SK-N-SH (cell line): ENCODE data around the gene NEK10. TPM values are rescaled to one million over a fixed set of nuclear protein-coding genes. Genes with fewer than 3 reads are reported as not detected.

Experiments
- CTCF ChIA-PET: fragments of 300-600, 350-600 bp; formaldehyde crosslinking; extraction: SDS; loops from one replicate; lab custom pipeline; 2021; lab: Yijun Ruan, JAX
- POLR2A ChIA-PET: fragments of 350-600 bp; sonication (Branson Sonifier 250); formaldehyde crosslinking; extraction: SDS; loops from one replicate; lab custom pipeline; 2020; ENCODE audit warnings: antibody characterized with exemption, inconsistent platforms; lab: Yijun Ruan, JAX
- DNase-seq: peaks from one replicate; pipeline ENCODE4 v3.0.0; 2012
- H2AFZ ChIP-seq: fragments of 200-600 bp; sonication (generic); 2 replicates; pipeline ENCODE4 v1.8.1; 2016; ENCODE audit warnings: antibody characterized with exemption, mild to moderate bottlenecking, low read depth
- H3F3A ChIP-seq: fragments of 200-600 bp; sonication (generic); replicated peaks from 2 replicates; pipeline ENCODE3; 2016; ENCODE audit warnings: antibody characterized with exemption, mild to moderate bottlenecking; ENCODE audit not compliant: insufficient read depth
- H3K27ac ChIP-seq, 2 experiments: fragments of 200-500 bp in 1 of 2; fragments of 200-600 bp in 1 of 2; sonication (Bioruptor generic) in 1 of 2; sonication (generic), shearing (Covaris generic) in 1 of 2; 2 replicates each; pipeline versions ENCODE4 v1.5.1 to v1.6.1; 2014 to 2016; ENCODE audit warnings: low read depth in 2 of 2, inconsistent platforms in 1 of 2, low read length in 1 of 2, mild to moderate bottlenecking in 1 of 2, mixed read lengths in 1 of 2
- H3K27me3 ChIP-seq: fragments of 200-600 bp; sonication (generic), shearing (Covaris generic); 2 replicates; pipeline ENCODE4 v1.6.1; 2016; ENCODE audit warnings: mixed run types; ENCODE audit not compliant: insufficient read depth
- H3K36me3 ChIP-seq, 2 experiments: fragments of 200-500 bp in 1 of 2; fragments of 200-600 bp in 1 of 2; sonication (Bioruptor generic) in 1 of 2; sonication (generic) in 1 of 2; replicated peaks in 1 of 2; 2 replicates each; pipeline versions ENCODE3 to v1.5.1; 2014 to 2016; ENCODE audit warnings: low read length in 1 of 2, mild to moderate bottlenecking in 1 of 2; ENCODE audit not compliant: insufficient read depth in 2 of 2, control insufficient read depth in 1 of 2
- H3K4me1 ChIP-seq, 2 experiments: fragments of 200-500 bp in 1 of 2; fragments of 200-600 bp in 1 of 2; sonication (Bioruptor generic) in 1 of 2; sonication (generic), shearing (Covaris generic) in 1 of 2; 2 replicates each; pipeline versions ENCODE4 v1.5.1 to v1.6.1; 2014 to 2016; ENCODE audit warnings: low read depth in 1 of 2, low read length in 1 of 2, mixed run types in 1 of 2; ENCODE audit not compliant: insufficient read depth in 2 of 2, control insufficient read depth in 1 of 2
- H3K4me2 ChIP-seq: fragments of 200-600 bp; sonication (generic), shearing (Covaris generic); 2 replicates; pipeline ENCODE4 v1.6.1; 2017; ENCODE audit warnings: mixed run types
- H3K4me3 ChIP-seq, 2 experiments: fragments of 200-500 bp in 1 of 2; fragments of 200-600 bp in 1 of 2; sonication (Bioruptor generic) in 1 of 2; sonication (generic), shearing (Covaris generic) in 1 of 2; 2 replicates each; pipeline versions ENCODE4 v1.5.1 to v1.8.1; 2014 to 2016; ENCODE audit warnings: low read depth in 2 of 2, inconsistent platforms in 1 of 2, low read length in 1 of 2, mild to moderate bottlenecking in 1 of 2, mixed read lengths in 1 of 2, moderate library complexity in 1 of 2
- H3K79me2 ChIP-seq: fragments of 200-600 bp; sonication (generic); 2 replicates; pipeline ENCODE4 v1.8.1; 2017; ENCODE audit warnings: mild to moderate bottlenecking; ENCODE audit not compliant: insufficient read depth
- H3K9ac ChIP-seq: fragments of 200-600 bp; sonication (generic); 2 replicates; pipeline ENCODE4 v1.6.1; 2017; ENCODE audit warnings: mixed run types
- H3K9me2 ChIP-seq: fragments of 200-600 bp; sonication (generic); 2 replicates; pipeline ENCODE4 v1.6.1; 2017; ENCODE audit warnings: mixed run types
- H3K9me3 ChIP-seq: fragments of 200-600 bp; sonication (generic); 2 replicates; pipeline ENCODE4 v1.6.1; 2017; ENCODE audit warnings: mixed run types, mild to moderate bottlenecking, moderate library complexity
- H4K20me1 ChIP-seq: fragments of 200-600 bp; sonication (generic); 2 replicates; pipeline ENCODE4 v1.6.1; 2017; ENCODE audit warnings: mild to moderate bottlenecking, mixed run types; ENCODE audit not compliant: insufficient read depth
- CHD2 ChIP-seq: fragments of 150-350 bp; IDR thresholded peaks from 2 replicates; pipeline ENCODE4 v1.6.1; 2018; ENCODE audit warnings: low read length; ENCODE audit not compliant: partially characterized antibody
- EZH2phosphoT487 ChIP-seq: fragments of 200-600 bp; sonication (generic); IDR thresholded peaks from 2 replicates; pipeline ENCODE4 v1.6.1; 2017; ENCODE audit warnings: low read depth, mixed run types, mild to moderate bottlenecking, antibody characterized with exemption, moderate library complexity, borderline replicate concordance
- FOXJ3 ChIP-seq: sonication (generic); formaldehyde crosslinking; IDR thresholded peaks from 2 replicates; pipeline ENCODE4 v1.5.1; 2020; ENCODE audit warnings: mild to moderate bottlenecking, missing genetic modification reagents
- FOXM1 ChIP-seq: IDR thresholded peaks from 2 replicates; pipeline ENCODE4 v1.4.0; 2012; ENCODE audit warnings: low read depth, mild to moderate bottlenecking
- IRF3 ChIP-seq: fragments of 150-350 bp; IDR thresholded peaks from 2 replicates; pipeline ENCODE4 v1.6.1; 2016; ENCODE audit warnings: mild to moderate bottlenecking, low read depth, low read length
- JUND ChIP-seq: IDR thresholded peaks from 2 replicates; pipeline ENCODE4 v1.4.0; 2012
- MAX ChIP-seq: IDR thresholded peaks from 2 replicates; pipeline ENCODE4 v1.4.0; 2012; ENCODE audit warnings: low read depth
- MXI1 ChIP-seq: IDR thresholded peaks from 2 replicates; pipeline ENCODE4 v1.6.1; 2012; ENCODE audit warnings: mild to moderate bottlenecking, low read depth, low read length, improper control_type of control experiment
- NFIC ChIP-seq: IDR thresholded peaks from 2 replicates; pipeline ENCODE4 v1.4.0; 2012; ENCODE audit warnings: borderline replicate concordance
- RFX5 ChIP-seq: IDR thresholded peaks from 2 replicates; pipeline ENCODE4 v1.6.1; 2012; ENCODE audit warnings: mild to moderate bottlenecking, improper control_type of control experiment, low read length
- SIN3A ChIP-seq: IDR thresholded peaks from 2 replicates; pipeline ENCODE4 v1.6.1; 2012; ENCODE audit warnings: low read depth, mild to moderate bottlenecking, low read length, moderate library complexity, borderline replicate concordance
- USF2 ChIP-seq: fragments of 150-350 bp; IDR thresholded peaks from 2 replicates; pipeline ENCODE4 v1.6.1; 2017; ENCODE audit warnings: antibody characterized with exemption, low read length, low read depth, borderline replicate concordance
- YY1 ChIP-seq: IDR thresholded peaks from 2 replicates; pipeline ENCODE4 v1.4.0; 2012; ENCODE audit warnings: low read depth, mild to moderate bottlenecking
- WGBS: methylation state at CpG from one replicate; pipeline ENCODE4 v1.1.6; 2017; ENCODE audit warnings: low lambda C conversion rate; 5-methylcytosine and 5-hydroxymethylcytosine counted together
- polyA plus RNA-seq, 3 experiments: library from polyadenylated mRNA; depleted of rRNA; stranded (reverse); fragments of >200 nt; gene quantifications; 2 replicates each; pipeline ENCODE4 v1.2.3, GENCODE V29; 2012

Gene NEK10
- polyA plus RNA-seq, 1 of the 3 experiments (the other 2 are of a cell fraction) = 1.0 TPM

GRCh38 chr3:27293939-27294338 is 75.2 kb downstream of the NEK10 start:
- Histone ChIP-seq H3K27me3 (no peaks in the 10 kb centered on the region), H4K20me1 (no peaks in the 10 kb centered on the region), H3K9me2 (no peaks in the 10 kb centered on the region), H3F3A (no peaks in the 10 kb centered on the region), H3K4me1 (no peaks in the 10 kb centered on the region; a peak in 1 of 4 replicates), H3K4me3 (no peak overlapping the region), H3K4me2 (no peak overlapping the region), H3K27ac (no peak overlapping the region), H3K9me3 (no peaks in the 10 kb centered on the region), H3K79me2 (no peaks in the 10 kb centered on the region), H2AFZ (no peak overlapping the region), H3K9ac (no peak overlapping the region), H3K36me3 (no peaks in the 10 kb centered on the region)
- CTCF ChIA-PET = no interaction called here
- TF ChIP-seq MAX (no peak), NFIC (no peak), IRF3 (no peak), YY1 (no peak), RFX5 (no peak), EZH2phosphoT487 (no peak), JUND (no peak), MXI1 (no peak), USF2 (no peak), FOXJ3 (CRISPR knock-in tag) (no peak), CHD2 (no peak)
- 79% methylated on average over 3 of the region's 3 CpGs for whole genome bisulfite sequencing
- no peak for DNase-seq
- POLR2A ChIA-PET = no interaction called here

GRCh38 chr3:27290760-27291159 is 78.4 kb downstream of the NEK10 start:
- no peak overlapping the region for H3K4me3 ChIP-seq

More at GRCh38 chr3:27290760-27291159, 78.4 kb downstream of the NEK10 start:
- H2AFZ ChIP-seq = no peak overlapping the region
- ChIA-PET POLR2A (no interaction called here), CTCF (no interaction called here)
- no peaks in the 10 kb centered on the region for H3K27me3 ChIP-seq
- H3K9me2 ChIP-seq = no peaks in the 10 kb centered on the region
- no peaks in the 10 kb centered on the region for H3K9me3 ChIP-seq
- TF ChIP-seq FOXM1 = no peak
- no peak for TF ChIP-seq MXI1
- no peak for TF ChIP-seq SIN3A
- no peak for TF ChIP-seq EZH2phosphoT487
- no peak for TF ChIP-seq NFIC
- no peak for DNase-seq
- H3K9ac ChIP-seq = no peak overlapping the region
- no peaks in the 10 kb centered on the region for H3F3A ChIP-seq
- no peaks in the 10 kb centered on the region; a peak in 1 of 4 replicates for H3K4me1 ChIP-seq
- no peaks in the 10 kb centered on the region for H3K79me2 ChIP-seq
- peaks cover 0 to 4% of the 10 kb centered on the region in 2 experiments for H3K36me3 ChIP-seq
- no peaks in the 10 kb centered on the region for H4K20me1 ChIP-seq
- H3K27ac ChIP-seq = peak overlapping the region in 1 of 2 experiments; percentile 73; a peak in 2 of 4 replicates
- H3K4me2 ChIP-seq = no peak overlapping the region
